ENCODE data around the gene CDC14B.
A peak's percentile ranks its signal among the peaks of the same experiment; 100 is the strongest.
"Not testable (repeated sequence)": the region's sequence is repeated elsewhere in the genome, so short reads cannot be mapped to it uniquely, and the experiment has no call there.

Gene CDC14B

GRCh38 chr9:96619491-96620180 is at the start of gene CDC14B:
Gene CDC14B (minus strand): TSS chr9:96619843. CDS start chr9:96619378, 465 bp downstream.
- DNase-seq: peak; percentile 68

- DNase-seq: no peak
Observed at GRCh38 chr9:96668868-96669534, 49.4 kb upstream of the CDC14B start.

DNA sequence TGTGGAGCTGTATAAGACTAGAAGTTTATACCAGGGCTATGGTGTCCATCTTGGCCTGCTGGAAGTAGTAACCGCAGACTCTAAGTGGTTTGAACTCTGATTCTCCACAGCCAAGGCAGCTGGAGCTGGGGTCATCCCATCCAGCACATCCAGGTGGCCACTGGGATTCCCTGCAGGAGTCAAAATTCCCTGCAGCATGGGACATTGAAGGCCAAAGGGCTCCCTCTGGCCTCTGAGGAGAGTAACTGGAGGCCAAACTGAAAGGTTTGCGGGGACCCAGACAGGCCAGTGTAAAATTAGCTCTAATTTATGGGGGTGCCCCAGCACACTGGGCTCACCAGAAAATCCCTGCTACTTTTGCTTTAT is 47.7 kb upstream of the CDC14B start:
- DNase-seq: no peak

GRCh38 chr9:96666653-96667362 is 47.2 kb upstream of the CDC14B start:
- DNase-seq: not testable (repeated sequence)

DNA sequence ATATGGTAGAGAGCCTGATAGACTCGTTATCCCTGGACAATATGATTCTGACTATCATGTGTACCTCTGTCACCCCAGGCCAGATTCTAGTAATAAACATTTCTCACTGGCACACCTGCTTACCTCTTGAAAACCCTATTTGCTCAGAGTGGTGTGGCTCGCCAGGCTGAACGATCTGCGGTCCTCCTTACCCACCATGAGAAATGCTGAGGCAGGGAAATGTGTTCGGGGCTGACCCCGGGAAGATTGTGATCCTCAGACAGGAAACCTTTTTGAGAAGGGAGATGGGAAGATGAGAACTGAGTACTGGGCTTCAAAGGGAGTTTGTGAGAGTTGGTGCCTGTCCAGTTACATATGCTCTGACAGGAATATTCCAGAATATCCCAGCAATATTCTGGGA is 46.1 kb upstream of the CDC14B start:
- DNase-seq: no peak

- no peak for DNase-seq
Observed at GRCh38 chr9:96663506-96664120, 44.0 kb upstream of the CDC14B start.

- DNase-seq: no peak
Observed at GRCh38 chr9:96661711-96662110, 42.1 kb upstream of the CDC14B start.

DNA sequence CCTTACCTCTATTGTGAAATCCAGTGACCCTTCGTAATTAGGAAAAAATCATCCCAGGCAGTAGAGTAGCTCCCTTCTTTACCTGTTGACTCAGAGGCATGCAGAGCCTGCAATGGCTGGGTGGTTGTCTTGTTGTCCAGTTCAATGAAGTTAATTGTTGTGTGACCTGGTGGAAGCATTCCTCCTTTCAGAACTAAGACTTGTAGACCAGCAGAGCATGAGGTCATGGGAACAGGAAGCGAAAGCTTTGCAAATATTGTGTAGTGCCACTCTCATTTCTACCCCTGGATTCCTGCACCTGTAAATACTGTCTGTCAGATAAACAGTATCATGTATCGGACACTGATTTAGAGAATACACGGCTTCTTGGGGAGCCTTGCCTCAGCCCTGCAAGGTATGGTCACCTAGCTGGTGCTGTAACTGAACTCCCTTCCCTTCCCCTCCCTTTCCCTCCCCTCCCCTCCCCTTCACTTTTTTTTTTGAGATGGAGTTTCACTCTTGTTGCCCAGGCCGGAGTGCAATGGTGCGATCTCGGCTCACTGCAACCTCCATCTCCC is 41.1 kb upstream of the CDC14B start:
- no peak for DNase-seq

- peak; percentile 82 for DNase-seq
Observed at GRCh38 chr9:96655198-96655851, 35.7 kb upstream of the CDC14B start, which contains the start of gene PRXL2C. Gene PRXL2C (minus strand): TSS chr9:96655317. CDS start chr9:96655281, 36 bp downstream.

GRCh38 chr9:96654450-96655197 is 35.0 kb upstream of the CDC14B start:
- DNase-seq: peak; percentile 57

DNA sequence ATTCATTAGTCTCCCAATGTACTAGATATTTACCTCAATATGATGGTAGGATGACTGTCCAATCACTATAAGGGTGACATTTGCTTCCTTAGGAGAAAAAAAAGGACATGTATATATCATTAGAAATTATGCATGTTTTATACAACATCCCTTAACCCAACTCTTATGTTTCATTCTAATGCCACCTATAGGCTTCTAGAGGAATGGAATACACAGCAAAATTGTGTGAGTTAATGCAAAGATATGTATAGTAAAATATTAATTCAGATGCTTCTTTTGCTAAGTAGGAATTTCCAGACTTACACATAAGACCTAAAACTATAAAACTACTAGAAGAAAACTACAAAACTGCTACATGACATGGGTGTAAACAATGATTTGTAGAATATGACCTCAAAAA is 32.0 kb upstream of the CDC14B start:
- no peak for DNase-seq

DNA sequence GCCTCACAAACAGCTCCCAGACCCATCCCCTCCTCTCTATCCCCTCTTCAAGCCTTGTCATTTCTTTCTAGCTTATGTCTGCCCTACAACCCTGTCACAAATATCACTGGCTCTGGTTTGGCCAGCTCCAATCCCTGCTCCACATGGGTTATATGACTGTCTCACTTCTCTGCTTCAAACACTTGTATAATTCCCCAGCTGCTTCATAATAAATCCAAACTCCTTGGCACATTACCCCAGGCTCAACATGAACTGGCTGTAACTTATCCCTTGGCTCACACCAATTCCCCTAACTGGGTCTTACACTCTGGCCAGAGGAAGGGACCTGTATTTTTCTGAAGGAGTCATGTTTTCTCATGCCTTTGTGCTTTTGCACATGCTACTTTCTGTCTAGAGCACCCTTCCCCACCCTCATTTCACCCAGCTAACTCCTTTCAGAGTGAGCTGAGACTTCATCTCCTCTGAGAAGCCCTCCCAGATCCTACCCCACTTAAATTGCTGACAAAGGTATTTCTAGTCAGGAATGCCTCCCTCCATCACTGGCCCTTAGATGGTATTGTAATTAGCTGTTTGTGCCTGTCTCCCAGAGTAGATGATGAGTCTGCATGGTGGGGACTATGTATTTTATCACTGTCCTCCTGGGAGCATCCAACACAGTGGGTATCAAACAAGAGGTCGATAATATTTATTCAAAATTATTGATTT is 30.1 kb upstream of the CDC14B start:
- DNase-seq: no peak

DNA sequence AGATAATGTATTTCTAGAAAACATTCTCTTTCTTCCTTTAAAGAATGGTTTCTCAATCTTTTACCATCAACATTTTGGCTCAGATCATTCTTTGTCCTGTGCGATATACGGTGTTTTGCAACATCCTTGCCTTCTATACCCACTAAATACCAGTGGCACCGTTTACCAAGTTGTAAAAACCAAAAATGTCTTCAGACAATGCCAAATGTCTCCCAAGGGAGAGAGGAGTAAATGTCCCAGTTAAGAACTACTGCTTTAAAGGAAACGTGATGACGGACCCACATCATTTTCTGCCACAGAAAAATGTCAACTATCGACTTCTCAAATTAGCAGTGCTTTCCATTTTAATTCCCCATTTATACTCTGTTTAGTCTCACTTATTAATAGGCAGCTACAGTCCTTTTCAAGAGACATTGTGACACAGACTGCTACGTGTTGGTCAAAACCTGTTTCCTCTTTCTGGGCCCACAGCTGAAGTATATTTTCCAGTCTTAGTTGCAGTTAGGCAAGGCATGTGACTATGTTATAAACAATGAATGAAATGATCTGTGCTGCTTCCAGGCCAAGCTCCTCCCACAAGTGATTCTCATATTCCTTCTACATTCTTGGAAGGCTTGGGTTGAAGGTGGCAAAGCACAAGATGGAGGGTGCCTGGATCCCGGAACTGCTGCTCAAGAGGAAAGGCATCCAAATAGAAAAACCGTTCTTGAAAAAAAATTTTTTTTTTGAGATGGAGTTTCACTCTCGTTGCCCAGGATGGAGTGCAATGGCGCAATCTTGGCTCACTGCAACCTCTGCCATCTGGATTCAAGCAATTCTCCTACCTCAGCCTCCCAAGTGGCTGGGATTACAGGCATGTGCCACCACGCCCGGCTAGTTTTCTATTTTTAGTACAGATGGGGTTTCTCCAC is 26.7 kb upstream of the CDC14B start:
- DNase-seq: no peak

- DNase-seq: no peak
Observed at GRCh38 chr9:96644137-96644536, 24.5 kb upstream of the CDC14B start.

DNA sequence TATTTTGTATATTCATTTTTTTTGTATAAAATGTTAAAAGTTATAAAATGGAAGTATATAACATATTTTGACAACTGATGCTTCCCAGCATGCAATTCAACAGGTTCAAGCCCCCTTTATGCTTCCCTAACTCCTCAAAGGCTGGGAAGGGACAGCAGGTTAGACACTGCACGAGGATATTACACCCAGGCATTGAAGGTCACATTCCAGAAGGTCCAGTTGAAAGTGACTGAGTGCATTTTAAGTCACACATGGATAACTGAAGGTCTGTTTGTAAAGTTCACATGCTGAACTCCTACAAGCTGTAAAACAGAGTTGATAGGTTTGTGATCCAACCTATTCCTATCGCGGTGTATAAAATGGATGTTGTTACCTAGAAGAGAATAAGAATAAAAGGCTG is 21.9 kb upstream of the CDC14B start:
- no peak for DNase-seq

GRCh38 chr9:96638606-96639364 is 19.1 kb upstream of the CDC14B start:
- DNase-seq: no peak

GRCh38 chr9:96636368-96636767 is 16.7 kb upstream of the CDC14B start:
- no peak for DNase-seq

DNA sequence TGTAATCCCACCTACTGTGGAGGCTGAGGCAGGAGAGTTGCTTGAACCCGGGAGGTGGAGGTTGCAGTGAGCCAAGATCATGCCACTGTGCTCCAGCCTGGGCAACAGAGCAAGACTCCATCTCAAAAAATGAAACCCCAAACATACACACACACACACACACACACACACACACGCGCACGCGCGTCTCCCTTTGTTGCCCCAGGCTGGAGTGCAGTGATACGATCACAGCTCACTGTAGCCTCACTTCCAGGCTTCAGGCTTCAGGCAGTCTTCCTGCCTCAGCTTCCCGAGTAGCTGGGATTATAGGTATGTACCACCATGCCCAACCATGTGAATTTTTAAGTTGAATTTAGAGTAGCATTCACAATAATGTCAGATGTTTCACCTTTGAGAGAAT is 13.9 kb upstream of the CDC14B start:
- DNase-seq: not testable (repeated sequence)

DNA sequence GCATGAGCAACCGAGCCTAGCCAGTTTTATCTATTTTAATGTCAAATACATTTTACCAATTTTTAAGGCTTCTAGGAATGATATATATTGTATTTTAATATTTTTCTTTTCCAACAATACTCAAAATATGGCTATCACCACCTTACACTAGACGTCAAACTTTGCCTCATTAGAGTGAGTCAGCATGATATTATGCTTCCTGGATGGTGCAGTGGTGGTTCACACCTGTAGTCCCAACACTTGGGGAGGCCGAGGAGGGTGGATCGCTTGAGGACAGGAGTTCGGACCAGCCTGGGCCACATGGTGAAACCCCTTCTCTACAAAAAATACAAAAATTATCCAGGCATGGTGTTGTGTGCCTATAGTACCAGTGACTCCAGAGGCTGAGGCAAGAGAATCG is 7.3 kb upstream of the CDC14B start:
- DNase-seq: no peak

Measured in activated CD4-positive, CD25-positive, alpha-beta regulatory T cell treated with anti-CD3 and anti-CD28 coated beads, Interleukin-2, amount 50 U/mL, for 72 hours (primary cell).